Suprapubic skin (tissue), 4 donors: ENCODE measurements around the gene USP2. TPM values are rescaled to one million over a fixed set of nuclear protein-coding genes. Genes with fewer than 3 reads are reported as not detected.
A peak's percentile ranks its signal among the peaks of the same experiment; 100 is the strongest.

Source experiments
- DNase-seq, 2 donors: peaks; one replicate each; pipeline ENCODE4 v3.0.0-alpha.2; 2019; ENCODE audit warnings: low spot score in 2 of 2
- H3K27ac ChIP-seq: fragments of 200-600 bp; sonication (generic); one replicate; pipeline ENCODE4 v1.5.1; 2019
- H3K27me3 ChIP-seq: fragments of 200-600 bp; sonication (generic); one replicate; pipeline ENCODE4 v1.5.1; 2019
- H3K36me3 ChIP-seq: fragments of 200-600 bp; sonication (generic); one replicate; pipeline ENCODE4 v1.5.1; 2019
- H3K4me1 ChIP-seq: fragments of 200-600 bp; sonication (generic); one replicate; pipeline ENCODE4 v1.5.1; 2019
- H3K4me3 ChIP-seq: fragments of 200-600 bp; sonication (generic); one replicate; pipeline ENCODE4 v1.5.1; 2019; ENCODE audit warnings: mild to moderate bottlenecking
- H3K9me3 ChIP-seq: fragments of 200-600 bp; sonication (generic); one replicate; pipeline ENCODE4 v1.5.1; 2019
- EP300 ChIP-seq: sonication (generic); formaldehyde crosslinking; IDR thresholded peaks from one replicate; pipeline ENCODE4 v1.6.1; 2017; ENCODE audit warnings: antibody characterized with exemption
- POLR2A ChIP-seq, 2 donors: fragments of 450-650 bp; IDR thresholded peaks; one replicate each; pipeline ENCODE4 v1.6.1; 2017; ENCODE audit warnings: antibody characterized with exemption in 2 of 2, mild to moderate bottlenecking in 2 of 2, moderate library complexity in 2 of 2
- POLR2AphosphoS5 ChIP-seq, 3 donors: sonication (generic); formaldehyde crosslinking; IDR thresholded peaks; one replicate each; pipeline ENCODE4 v1.6.1; 2017; ENCODE audit warnings: antibody characterized with exemption in 3 of 3
- WGBS: methylation state at CpG from one replicate; pipeline ENCODE4 v1.1.5; 2018; 5-methylcytosine and 5-hydroxymethylcytosine counted together
- total RNA-seq, 4 donors: library from RNA; depleted of rRNA; stranded (reverse); fragments of >200 nt; gene quantifications; one replicate each; pipeline ENCODE4 v1.1.0, GENCODE V29; 2016
- TF ChIP-seq, protein P1 (sequence below), 2 donors: fragments of 200-600 bp in 1 of 2; fragments of 450-650 bp in 1 of 2; sonication (generic) in 1 of 2; IDR thresholded peaks; one replicate each; pipeline ENCODE4 v1.5.1; 2016 to 2019; ENCODE audit warnings: antibody characterized with exemption in 2 of 2, mild to moderate bottlenecking in 1 of 2, moderate library complexity in 1 of 2

The USP2 gene
- total RNA-seq, 4 donors from 2014 or later, result 5.9 to 25.4 (median 15.2) TPM

- peaks cover 8% of the 10 kb centered on the region for H3K36me3 ChIP-seq
- TF ChIP-seq EP300, result no peak
- TF ChIP-seq, protein P1, sequence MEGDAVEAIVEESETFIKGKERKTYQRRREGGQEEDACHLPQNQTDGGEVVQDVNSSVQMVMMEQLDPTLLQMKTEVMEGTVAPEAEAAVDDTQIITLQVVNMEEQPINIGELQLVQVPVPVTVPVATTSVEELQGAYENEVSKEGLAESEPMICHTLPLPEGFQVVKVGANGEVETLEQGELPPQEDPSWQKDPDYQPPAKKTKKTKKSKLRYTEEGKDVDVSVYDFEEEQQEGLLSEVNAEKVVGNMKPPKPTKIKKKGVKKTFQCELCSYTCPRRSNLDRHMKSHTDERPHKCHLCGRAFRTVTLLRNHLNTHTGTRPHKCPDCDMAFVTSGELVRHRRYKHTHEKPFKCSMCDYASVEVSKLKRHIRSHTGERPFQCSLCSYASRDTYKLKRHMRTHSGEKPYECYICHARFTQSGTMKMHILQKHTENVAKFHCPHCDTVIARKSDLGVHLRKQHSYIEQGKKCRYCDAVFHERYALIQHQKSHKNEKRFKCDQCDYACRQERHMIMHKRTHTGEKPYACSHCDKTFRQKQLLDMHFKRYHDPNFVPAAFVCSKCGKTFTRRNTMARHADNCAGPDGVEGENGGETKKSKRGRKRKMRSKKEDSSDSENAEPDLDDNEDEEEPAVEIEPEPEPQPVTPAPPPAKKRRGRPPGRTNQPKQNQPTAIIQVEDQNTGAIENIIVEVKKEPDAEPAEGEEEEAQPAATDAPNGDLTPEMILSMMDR (IDR thresholded peaks at IDR 0.05), result no peak
- no peak for TF ChIP-seq POLR2AphosphoS5 (IDR thresholded peaks at IDR 0.05)
- TF ChIP-seq POLR2A (IDR thresholded peaks at IDR 0.05), result no peak
- 87% methylated on average over 4 of the region's 4 CpGs for WGBS
- H3K4me3 ChIP-seq, result no peak overlapping the region
- peaks cover 15% of the 10 kb centered on the region for H3K4me1 ChIP-seq
- DNase-seq, result no peak
- H3K27ac ChIP-seq, result no peak overlapping the region
- no peaks in the 10 kb centered on the region for H3K27me3 ChIP-seq
- no peaks in the 10 kb centered on the region for H3K9me3 ChIP-seq
Observed at GRCh38 chr11:119332111-119332765, 49.3 kb downstream of the USP2 start.

DNA sequence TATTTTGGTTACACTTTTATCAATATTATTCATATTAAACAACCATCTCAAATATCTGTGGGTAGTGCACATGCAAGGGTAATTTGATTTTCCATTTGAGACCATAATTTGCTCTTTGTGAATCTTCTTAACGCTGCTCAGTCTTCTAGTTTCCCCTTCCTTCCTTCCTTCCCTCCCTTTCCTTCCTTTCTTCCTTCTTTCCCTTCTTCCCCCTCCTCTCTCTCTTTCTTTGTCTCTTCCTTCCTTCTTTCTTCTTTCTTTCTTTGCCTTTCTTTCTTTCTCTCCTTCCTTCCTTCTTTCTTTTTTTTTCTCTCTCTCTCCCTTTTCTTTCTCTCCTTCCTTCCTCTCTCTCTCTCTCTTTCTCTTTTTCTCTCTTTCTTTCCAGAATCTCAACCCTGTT is 51.3 kb downstream of the USP2 start:
- H3K9me3 ChIP-seq, result no peaks in the 10 kb centered on the region
- WGBS, result 68% methylated on average over 1 of the region's 1 CpG
- DNase-seq, result no peak
- TF ChIP-seq, protein P1 (IDR thresholded peaks at IDR 0.05), result no peak
- no peak for TF ChIP-seq EP300
- TF ChIP-seq POLR2AphosphoS5 (IDR thresholded peaks at IDR 0.05), result no peak
- TF ChIP-seq POLR2A (IDR thresholded peaks at IDR 0.05), result no peak
- no peaks in the 10 kb centered on the region for H3K36me3 ChIP-seq
- H3K27ac ChIP-seq, result no peak overlapping the region
- H3K4me1 ChIP-seq, result peaks cover 6% of the 10 kb centered on the region
- H3K27me3 ChIP-seq, result no peaks in the 10 kb centered on the region
- H3K4me3 ChIP-seq, result no peak overlapping the region

GRCh38 chr11:119329320-119329719 is 52.2 kb downstream of the USP2 start:
- no peaks in the 10 kb centered on the region for H3K36me3 ChIP-seq
- no peak overlapping the region for H3K4me3 ChIP-seq
- no peak overlapping the region for H3K27ac ChIP-seq
- TF ChIP-seq EP300 (no peak), POLR2A (IDR thresholded peaks at IDR 0.05) (no peak), POLR2AphosphoS5 (IDR thresholded peaks at IDR 0.05) (no peak)
- TF ChIP-seq, protein P1 (IDR thresholded peaks at IDR 0.05), result no peak
- H3K4me1 ChIP-seq, result no peaks in the 10 kb centered on the region
- DNase-seq, result no peak
- H3K9me3 ChIP-seq, result no peaks in the 10 kb centered on the region
- H3K27me3 ChIP-seq, result no peaks in the 10 kb centered on the region
- 62% methylated on average over 2 of the region's 2 CpGs for WGBS

GRCh38 chr11:119324189-119324588 is 57.3 kb downstream of the USP2 start:
- TF ChIP-seq, protein P1 (IDR thresholded peaks at IDR 0.05), result no peak
- TF ChIP-seq POLR2AphosphoS5 (IDR thresholded peaks at IDR 0.05) (no peak), POLR2A (IDR thresholded peaks at IDR 0.05) (no peak), EP300 (no peak)
- H3K4me3 ChIP-seq, result no peak overlapping the region
- WGBS, result 58% methylated on average over 4 of the region's 4 CpGs
- DNase-seq, result peak in 1 of 2 donors; percentile 29
- no peaks in the 10 kb centered on the region for H3K36me3 ChIP-seq
- H3K27ac ChIP-seq, result no peak overlapping the region
- H3K27me3 ChIP-seq, result peaks cover 8% of the 10 kb centered on the region
- H3K9me3 ChIP-seq, result no peaks in the 10 kb centered on the region
- H3K4me1 ChIP-seq, result peaks cover 29% of the 10 kb centered on the region

DNA sequence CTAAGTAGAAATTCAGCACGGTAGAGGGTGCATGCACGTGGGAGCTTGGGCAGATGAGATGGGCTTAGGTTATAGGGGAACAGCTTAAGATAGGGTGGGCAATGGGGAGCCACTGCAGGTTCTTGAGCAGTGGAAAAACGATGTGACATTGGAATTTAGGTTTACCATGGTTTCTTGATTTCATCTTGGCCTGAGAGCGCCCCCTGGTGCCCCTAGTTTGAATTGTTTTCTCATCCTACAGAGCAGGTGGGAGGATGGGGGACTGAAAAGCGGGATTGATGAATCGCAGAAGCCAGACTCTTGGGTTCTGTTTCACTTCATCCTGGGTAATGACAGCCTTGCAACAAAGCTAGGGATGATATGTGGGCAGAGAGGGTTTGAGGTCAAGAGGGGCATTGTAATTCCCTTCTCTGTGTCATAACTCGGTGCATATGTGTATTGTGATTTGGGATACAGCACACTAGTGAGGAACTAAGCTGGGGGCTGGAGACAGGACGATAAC is 57.9 kb downstream of the USP2 start:
- WGBS, result 18% methylated on average over 8 of the region's 8 CpGs
- no peaks in the 10 kb centered on the region for H3K9me3 ChIP-seq
- TF ChIP-seq EP300, result no peak
- TF ChIP-seq, protein P1 (IDR thresholded peaks at IDR 0.05), result peak; percentile 47 to 75
- no peak for TF ChIP-seq POLR2AphosphoS5 (IDR thresholded peaks at IDR 0.05)
- TF ChIP-seq POLR2A (IDR thresholded peaks at IDR 0.05), result no peak
- no peaks in the 10 kb centered on the region for H3K36me3 ChIP-seq
- H3K4me3 ChIP-seq, result no peak overlapping the region
- peak; percentile 84 to 85 for DNase-seq
- H3K27ac ChIP-seq, result no peak overlapping the region
- peaks cover 33% of the 10 kb centered on the region for H3K4me1 ChIP-seq
- peaks cover 8% of the 10 kb centered on the region for H3K27me3 ChIP-seq
